Thyroid gland (tissue), 4 donors: ENCODE results near the gene OCA2. TPM values are rescaled to one million over a fixed set of nuclear protein-coding genes. Genes with fewer than 3 reads are reported as not detected.

Experiments
- DNase-seq, 2 donors: peaks; one replicate each; pipeline ENCODE4 v3.0.0-alpha.2; 2019
- H3K27ac ChIP-seq, 3 donors: fragments of 200-600 bp; sonication (generic); 1 replicate in 2 of 3; 2 replicates in 1 of 3; pipeline ENCODE4 v1.5.1; 2016 to 2019; ENCODE audit warnings: mild to moderate bottlenecking in 1 of 3, moderate library complexity in 1 of 3
- H3K27me3 ChIP-seq: fragments of 200-600 bp; sonication (generic); one replicate; pipeline ENCODE4 v1.5.1; 2019
- H3K36me3 ChIP-seq, 2 donors: fragments of 200-600 bp; sonication (generic); one replicate each; pipeline ENCODE4 v1.5.1; 2016 to 2019
- H3K4me1 ChIP-seq, 2 donors: fragments of 200-600 bp; sonication (generic); one replicate each; pipeline ENCODE4 v1.5.1; 2017 to 2019
- H3K4me3 ChIP-seq, 3 donors: fragments of 200-600 bp; sonication (generic); replicated peaks in 1 of 3; 1 replicate in 2 of 3; 2 replicates in 1 of 3; pipeline ENCODE4 v1.5.1; 2016; ENCODE audit warnings: mild to moderate bottlenecking in 1 of 3
- H3K9me3 ChIP-seq: fragments of 200-600 bp; sonication (generic); one replicate; pipeline ENCODE4 v1.5.1; 2017
- CTCF ChIP-seq, 6 experiments: fragments of 200-600 bp in 3 of 6; fragments of 450-650 bp in 3 of 6; sonication (generic) in 3 of 6; IDR thresholded peaks; one replicate each; pipeline ENCODE4 v1.5.1; 2016 to 2019; ENCODE audit warnings: antibody characterized with exemption in 6 of 6, mild to moderate bottlenecking in 2 of 6, inconsistent platforms in 1 of 6, moderate library complexity in 1 of 6
- POLR2A ChIP-seq, 2 donors: fragments of 450-650 bp; IDR thresholded peaks; one replicate each; pipeline ENCODE4 v1.6.1; 2017; ENCODE audit warnings: antibody characterized with exemption in 2 of 2, mild to moderate bottlenecking in 2 of 2, moderate library complexity in 1 of 2
- WGBS, 2 donors: methylation state at CpG; one replicate each; pipeline ENCODE4 v1.1.5; 2017; 5-methylcytosine and 5-hydroxymethylcytosine counted together
- intact Hi-C: fragments of 100-400 bp; cut with DNase I; formaldehyde crosslinking; loops from one replicate; pipeline ENCODE4 v1.15.1; 2023
- total RNA-seq, 4 donors: library from RNA; depleted of rRNA; stranded (reverse); fragments of >200 nt; gene quantifications; one replicate each; pipeline ENCODE4 v1.2.3, GENCODE V29; 2016

OCA2 gene
- total RNA-seq, 4 donors from 2014 or later, result 5.5 to 20.5 (median 13.8) TPM

DNA sequence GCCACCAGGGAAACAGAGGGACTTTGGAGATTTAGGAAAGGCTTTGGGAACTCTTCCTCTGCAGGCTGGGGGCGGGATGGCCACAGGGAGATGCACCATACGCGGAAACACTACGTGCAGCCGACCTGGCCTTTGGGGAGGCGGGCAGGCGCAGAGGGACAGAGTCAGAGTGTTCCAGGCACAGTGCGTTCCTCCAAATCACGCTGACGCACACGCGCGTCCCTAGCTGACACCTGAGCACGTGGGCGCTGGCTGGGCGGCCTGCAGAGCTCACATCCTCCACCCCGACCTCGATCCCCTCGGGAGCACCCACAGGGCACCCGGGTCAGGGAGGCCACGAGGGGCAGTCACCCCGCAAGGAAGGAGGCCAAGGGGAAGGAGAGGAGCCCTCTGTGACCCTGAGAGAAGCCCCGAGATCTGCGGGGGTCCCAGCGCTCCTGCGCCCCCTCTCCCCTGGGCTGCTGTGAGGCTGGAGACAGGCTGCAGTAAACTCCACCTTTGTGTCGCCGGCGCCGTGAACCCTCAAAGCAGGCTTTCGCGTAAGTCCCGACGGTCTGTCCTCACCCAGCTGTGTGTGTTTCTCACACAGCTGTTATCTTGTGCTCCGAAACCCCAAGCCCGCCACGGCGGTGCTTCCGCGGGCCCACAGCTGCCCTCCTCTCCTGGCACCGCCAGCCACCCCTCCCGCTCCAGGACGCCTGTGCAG is 196.3 kb downstream of the OCA2 start:
- Histone ChIP-seq H3K27me3 (no peaks in the 10 kb centered on the region), H3K4me3 (no peak overlapping the region), H3K27ac (no peak overlapping the region), H3K36me3 (no peaks in the 10 kb centered on the region), H3K4me1 (no peaks in the 10 kb centered on the region), H3K9me3 (no peaks in the 10 kb centered on the region)
- DNase-seq, result no peak
- WGBS, 2 donors, result 89 to 94% methylated on average over 31 to 32 of the region's 43 CpGs
- intact Hi-C loops, result no loop called here
- no peak for TF ChIP-seq CTCF (IDR thresholded peaks at IDR 0.05)
- TF ChIP-seq POLR2A (IDR thresholded peaks at IDR 0.05), result no peak

DNA sequence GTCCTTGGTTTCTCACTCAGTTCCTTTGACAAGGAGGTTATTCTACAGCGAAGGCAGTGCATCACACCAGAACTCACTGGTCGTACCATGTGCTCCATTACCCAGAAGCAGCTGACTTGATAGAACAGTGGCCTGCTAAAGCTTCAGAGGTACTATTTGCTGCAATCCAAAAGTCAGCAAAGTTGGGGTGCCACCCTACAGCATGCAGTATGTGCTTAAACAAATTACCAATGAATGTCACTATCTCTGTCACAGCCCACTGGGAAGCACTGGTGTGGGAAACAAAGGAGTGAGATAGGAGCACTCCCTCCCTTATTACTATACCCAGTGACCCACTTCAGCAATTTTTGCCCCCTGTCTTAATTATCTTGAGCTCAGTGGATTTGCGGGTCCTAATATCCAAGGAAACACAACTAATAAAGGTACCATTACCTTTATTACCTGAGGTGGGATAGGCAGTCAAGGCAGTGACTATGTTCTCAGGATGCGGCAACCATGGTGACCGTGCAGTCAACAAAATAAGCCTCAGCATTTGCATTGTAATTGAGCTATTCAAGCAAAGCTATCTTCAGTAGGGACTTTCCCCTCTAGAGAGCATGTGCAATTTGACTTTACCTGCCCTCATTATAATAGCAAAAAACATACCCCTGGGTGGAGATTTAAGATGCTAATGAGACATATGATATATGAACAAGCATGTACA is 199.4 kb downstream of the OCA2 start:
- Histone ChIP-seq H3K9me3 (no peaks in the 10 kb centered on the region), H3K36me3 (no peaks in the 10 kb centered on the region), H3K4me3 (no peak overlapping the region), H3K27me3 (no peaks in the 10 kb centered on the region), H3K4me1 (no peaks in the 10 kb centered on the region), H3K27ac (no peak overlapping the region)
- DNase-seq, result no peak
- 95 to 96% methylated on average over 5 of the region's 5 CpGs for WGBS, 2 donors
- no peak for TF ChIP-seq POLR2A (IDR thresholded peaks at IDR 0.05)
- TF ChIP-seq CTCF (IDR thresholded peaks at IDR 0.05), result no peak
- intact Hi-C loops, result no loop called here

- H3K4me3 ChIP-seq, result no peak overlapping the region
- H3K27ac ChIP-seq, result no peak overlapping the region
- H3K27me3 ChIP-seq, result no peaks in the 10 kb centered on the region
- 69 to 93% methylated on average over 5 to 9 of the region's 9 CpGs for WGBS, 2 donors
- DNase-seq, result no peak
- H3K9me3 ChIP-seq, result no peaks in the 10 kb centered on the region
- H3K36me3 ChIP-seq, result no peaks in the 10 kb centered on the region
- H3K4me1 ChIP-seq, result no peaks in the 10 kb centered on the region
- TF ChIP-seq CTCF (IDR thresholded peaks at IDR 0.05), result no peak
- no peak for TF ChIP-seq POLR2A (IDR thresholded peaks at IDR 0.05)
- intact Hi-C loops, result no loop called here
Observed at GRCh38 chr15:27897481-27897880, 201.6 kb downstream of the OCA2 start.

DNA sequence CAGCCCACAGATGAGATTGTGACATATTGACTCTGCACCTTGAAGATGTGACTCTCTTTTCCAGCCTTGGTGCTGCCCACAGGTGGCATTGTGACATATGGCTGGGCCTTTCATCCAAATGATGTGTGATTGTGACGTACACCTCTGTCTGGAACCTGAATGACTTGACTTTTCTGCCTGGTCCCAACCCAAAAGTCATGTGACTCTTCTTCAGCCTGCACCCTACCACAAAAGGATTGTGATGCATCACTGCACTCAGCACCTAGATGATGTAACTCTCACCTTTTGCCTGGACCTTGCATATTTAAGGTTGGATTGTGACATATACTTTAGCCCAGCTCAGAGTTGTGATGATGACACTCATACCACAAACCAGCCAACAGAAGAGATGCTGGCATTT is 204.5 kb downstream of the OCA2 start:
- H3K36me3 ChIP-seq, result no peaks in the 10 kb centered on the region
- no peak overlapping the region for H3K4me3 ChIP-seq
- DNase-seq, result no peak
- H3K27ac ChIP-seq, result no peak overlapping the region
- H3K4me1 ChIP-seq, result no peaks in the 10 kb centered on the region
- intact Hi-C loops, result no loop called here
- 93 to 100% methylated on average over 1 of the region's 1 CpG for WGBS, 2 donors
- TF ChIP-seq CTCF (IDR thresholded peaks at IDR 0.05) (no peak), POLR2A (IDR thresholded peaks at IDR 0.05) (no peak)
- no peaks in the 10 kb centered on the region for H3K9me3 ChIP-seq
- H3K27me3 ChIP-seq, result no peaks in the 10 kb centered on the region

GRCh38 chr15:27889258-27889657 is 209.9 kb downstream of the OCA2 start:
- intact Hi-C loops, result no loop called here
- Histone ChIP-seq H3K4me3 (no peak overlapping the region), H3K9me3 (no peaks in the 10 kb centered on the region), H3K27ac (no peak overlapping the region), H3K4me1 (no peaks in the 10 kb centered on the region), H3K27me3 (no peaks in the 10 kb centered on the region), H3K36me3 (no peaks in the 10 kb centered on the region)
- 97 to 100% methylated on average over 3 of the region's 3 CpGs for WGBS, 2 donors
- no peak for TF ChIP-seq CTCF (IDR thresholded peaks at IDR 0.05)
- DNase-seq, result no peak
